ENCODE data around the gene TNK1. TPM values are rescaled to one million over a fixed set of nuclear protein-coding genes. Genes with fewer than 3 reads are reported as not detected.
A peak's percentile ranks its signal among the peaks of the same experiment; 100 is the strongest.

Gene TNK1
- total and polyA plus RNA-seq, 2 donors (not counting 1 experiment from before 2014, with no cell fraction given): 11.7 to 23.7 TPM

DNA sequence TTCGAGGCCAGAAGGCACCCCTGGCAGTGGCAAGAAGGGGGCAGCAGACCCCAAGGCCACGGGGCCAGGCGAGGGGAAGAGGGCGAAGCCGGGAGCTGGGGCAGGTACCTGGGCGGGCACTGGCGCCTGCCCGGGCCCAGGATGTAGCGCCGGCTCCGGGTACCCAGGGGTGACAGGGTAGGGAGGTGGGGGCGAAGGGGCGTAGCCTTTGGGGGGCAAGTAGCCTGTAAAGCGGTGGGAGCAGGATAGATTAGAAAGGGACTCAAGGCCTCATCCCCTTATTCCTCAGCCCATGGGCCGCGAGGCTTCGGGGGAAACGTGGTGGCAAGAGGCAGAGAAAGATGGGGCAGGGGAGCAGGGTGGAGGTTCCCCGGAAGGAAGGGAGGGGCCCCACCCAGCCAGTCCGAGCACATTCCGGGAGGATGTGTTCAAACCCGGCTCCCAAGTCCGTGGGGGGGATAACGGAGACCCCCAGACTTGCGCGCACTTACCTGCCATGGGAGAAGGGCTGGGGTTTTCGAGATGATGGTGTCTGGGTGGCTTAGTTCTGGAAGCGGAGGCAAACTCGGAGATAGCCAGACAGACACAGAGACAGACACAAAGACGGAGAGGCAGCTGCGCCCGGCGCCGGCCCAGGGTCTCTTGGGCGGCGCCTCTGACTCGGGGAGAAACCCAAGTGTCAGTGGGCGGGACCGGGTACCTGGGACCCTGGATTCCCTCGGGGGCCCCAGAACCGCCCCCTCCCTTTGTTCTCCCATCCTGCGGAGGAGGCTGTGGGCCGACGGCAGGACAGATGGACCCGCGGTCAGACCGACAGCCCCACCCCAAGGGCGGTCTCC lies 12.9 kb downstream of the TNK1 start:
- Histone ChIP-seq H3K4me3 (ENCODE audit: control extremely low read depth in 1 of 5, extremely low read depth in 1 of 5, insufficient read depth in 1 of 5, low read depth in 2 of 5, low read length in 4 of 5) (peak overlapping the region; percentile 2 to 84 (median 81)), H3K79me2 (ENCODE audit: control insufficient read depth, insufficient read depth, low read length) (peaks cover 10% of the 10 kb centered on the region), H3K27ac (ENCODE audit: low read length in 2 of 2) (peak overlapping the region; percentile 55 to 83), H4K20me1 (ENCODE audit: control insufficient read depth, insufficient read depth, low read length, poor library complexity, severe bottlenecking) (no peaks in the 10 kb centered on the region), H2AFZ (ENCODE audit: insufficient read depth, low read depth, low read length, poor library complexity, severe bottlenecking) (peak overlapping the region; percentile 91), H3K4me2 (replicated peaks; ENCODE audit: low read depth, low read length, poor library complexity, severe bottlenecking) (peak overlapping the region; percentile 75), H3K9ac (ENCODE audit: low read length) (peak overlapping the region; percentile 88), H3K27me3 (replicated peaks in 1 of 4; ENCODE audit: control extremely low read depth in 1 of 4, control insufficient read depth in 3 of 4, insufficient read depth in 4 of 4, low read length in 3 of 4) (no peaks in the 10 kb centered on the region), H3K9me3 (ENCODE audit: control extremely low read depth in 1 of 3, control insufficient read depth in 2 of 3, insufficient read depth in 1 of 3, low read length in 2 of 3) (no peaks in the 10 kb centered on the region), H3K36me3 (replicated peaks in 1 of 2; ENCODE audit: control extremely low read depth in 1 of 2, control insufficient read depth in 1 of 2, extremely low read depth in 1 of 2, insufficient read depth in 2 of 2, low read length in 1 of 2) (peaks cover 0 to 34% of the 10 kb centered on the region in 2 experiments), H3K4me1 (ENCODE audit: control insufficient read depth in 2 of 2, insufficient read depth in 2 of 2, low read length in 2 of 2) (peaks cover 12 to 16% of the 10 kb centered on the region in 2 donors)
- TF ChIP-seq, protein P1, sequence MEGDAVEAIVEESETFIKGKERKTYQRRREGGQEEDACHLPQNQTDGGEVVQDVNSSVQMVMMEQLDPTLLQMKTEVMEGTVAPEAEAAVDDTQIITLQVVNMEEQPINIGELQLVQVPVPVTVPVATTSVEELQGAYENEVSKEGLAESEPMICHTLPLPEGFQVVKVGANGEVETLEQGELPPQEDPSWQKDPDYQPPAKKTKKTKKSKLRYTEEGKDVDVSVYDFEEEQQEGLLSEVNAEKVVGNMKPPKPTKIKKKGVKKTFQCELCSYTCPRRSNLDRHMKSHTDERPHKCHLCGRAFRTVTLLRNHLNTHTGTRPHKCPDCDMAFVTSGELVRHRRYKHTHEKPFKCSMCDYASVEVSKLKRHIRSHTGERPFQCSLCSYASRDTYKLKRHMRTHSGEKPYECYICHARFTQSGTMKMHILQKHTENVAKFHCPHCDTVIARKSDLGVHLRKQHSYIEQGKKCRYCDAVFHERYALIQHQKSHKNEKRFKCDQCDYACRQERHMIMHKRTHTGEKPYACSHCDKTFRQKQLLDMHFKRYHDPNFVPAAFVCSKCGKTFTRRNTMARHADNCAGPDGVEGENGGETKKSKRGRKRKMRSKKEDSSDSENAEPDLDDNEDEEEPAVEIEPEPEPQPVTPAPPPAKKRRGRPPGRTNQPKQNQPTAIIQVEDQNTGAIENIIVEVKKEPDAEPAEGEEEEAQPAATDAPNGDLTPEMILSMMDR (IDR thresholded peaks at IDR 0.05): no peak
- TF ChIP-seq EZH2 (IDR thresholded peaks at IDR 0.05; ENCODE audit: borderline replicate concordance, insufficient read depth, low read depth, low read length, poor library complexity, severe bottlenecking): no peak
- WGBS (ENCODE audit: insufficient coverage): 4% methylated on average over 38 of the region's 48 CpGs
- H3K9me3 Mint-ChIP-seq (ENCODE audit: insufficient read depth): no peaks in the 10 kb centered on the region
- peak overlapping the region; percentile 92 for H3K27ac Mint-ChIP-seq
- no peaks in the 10 kb centered on the region for H3K27me3 Mint-ChIP-seq
- DNase-seq (peak; percentile 90), ATAC-seq (ENCODE audit: low read depth) (peak; percentile 62)
- peak overlapping the region; percentile 89 for H3K4me3 Mint-ChIP-seq
- ChIA-PET CTCF (interaction anchor here (1.4 to 3.2 kb wide), 3 partner anchors 38 to 195 kb away, joined by 3 to 13 read pairs (median 4); partner anchors contain the start of gene TMEM95), POLR2A (interaction anchor here (1.0 to 1.4 kb wide), 4 partner anchors 10 to 293 kb away, joined by 3 to 15 read pairs (median 4); partner anchors contain the start of genes POLR2A and TMEM256)
- intact Hi-C loops (cut with micrococcal nuclease): loop anchor here (1.0 kb wide), 5 partner anchors 10 to 89 kb away; partner anchors contain the start of gene TMEM256
- peaks cover 12% of the 10 kb centered on the region for H3K4me1 Mint-ChIP-seq

Data from B cell (primary cell).